ENCODE data around the gene KCND3.

GRCh38 chr1:111798580-111798979 lies 190.9 kb downstream of the KCND3 start:
- TF ChIP-seq, protein P1, sequence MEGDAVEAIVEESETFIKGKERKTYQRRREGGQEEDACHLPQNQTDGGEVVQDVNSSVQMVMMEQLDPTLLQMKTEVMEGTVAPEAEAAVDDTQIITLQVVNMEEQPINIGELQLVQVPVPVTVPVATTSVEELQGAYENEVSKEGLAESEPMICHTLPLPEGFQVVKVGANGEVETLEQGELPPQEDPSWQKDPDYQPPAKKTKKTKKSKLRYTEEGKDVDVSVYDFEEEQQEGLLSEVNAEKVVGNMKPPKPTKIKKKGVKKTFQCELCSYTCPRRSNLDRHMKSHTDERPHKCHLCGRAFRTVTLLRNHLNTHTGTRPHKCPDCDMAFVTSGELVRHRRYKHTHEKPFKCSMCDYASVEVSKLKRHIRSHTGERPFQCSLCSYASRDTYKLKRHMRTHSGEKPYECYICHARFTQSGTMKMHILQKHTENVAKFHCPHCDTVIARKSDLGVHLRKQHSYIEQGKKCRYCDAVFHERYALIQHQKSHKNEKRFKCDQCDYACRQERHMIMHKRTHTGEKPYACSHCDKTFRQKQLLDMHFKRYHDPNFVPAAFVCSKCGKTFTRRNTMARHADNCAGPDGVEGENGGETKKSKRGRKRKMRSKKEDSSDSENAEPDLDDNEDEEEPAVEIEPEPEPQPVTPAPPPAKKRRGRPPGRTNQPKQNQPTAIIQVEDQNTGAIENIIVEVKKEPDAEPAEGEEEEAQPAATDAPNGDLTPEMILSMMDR (IDR thresholded peaks at IDR 0.05) = no peak
- no peak for TF ChIP-seq POLR2A (IDR thresholded peaks at IDR 0.05)
